Endothelial cell of umbilical vein (primary cell): ENCODE measurements around the gene SMARCC1.

ENCODE experiments used
- EZH2 ChIP-seq: IDR thresholded peaks from 2 replicates; pipeline ENCODE4 v1.6.1; 2012; ENCODE audit warnings: borderline replicate concordance, low read depth, mild to moderate bottlenecking, moderate library complexity, low read length, inconsistent platforms; ENCODE audit not compliant: severe bottlenecking
- TF ChIP-seq, protein P1 (sequence below), 2 donors: IDR thresholded peaks; 1 replicate in 1 of 2; 2 replicates in 1 of 2; pipeline ENCODE4 v1.5.1; 2011; ENCODE audit warnings: low read length in 2 of 2, mild to moderate bottlenecking in 2 of 2, moderate library complexity in 2 of 2, control low read depth in 1 of 2, inconsistent platforms in 1 of 2, low read depth in 1 of 2; ENCODE audit not compliant: insufficient read depth in 1 of 2; ENCODE audit errors: extremely low read depth in 1 of 2

DNA sequence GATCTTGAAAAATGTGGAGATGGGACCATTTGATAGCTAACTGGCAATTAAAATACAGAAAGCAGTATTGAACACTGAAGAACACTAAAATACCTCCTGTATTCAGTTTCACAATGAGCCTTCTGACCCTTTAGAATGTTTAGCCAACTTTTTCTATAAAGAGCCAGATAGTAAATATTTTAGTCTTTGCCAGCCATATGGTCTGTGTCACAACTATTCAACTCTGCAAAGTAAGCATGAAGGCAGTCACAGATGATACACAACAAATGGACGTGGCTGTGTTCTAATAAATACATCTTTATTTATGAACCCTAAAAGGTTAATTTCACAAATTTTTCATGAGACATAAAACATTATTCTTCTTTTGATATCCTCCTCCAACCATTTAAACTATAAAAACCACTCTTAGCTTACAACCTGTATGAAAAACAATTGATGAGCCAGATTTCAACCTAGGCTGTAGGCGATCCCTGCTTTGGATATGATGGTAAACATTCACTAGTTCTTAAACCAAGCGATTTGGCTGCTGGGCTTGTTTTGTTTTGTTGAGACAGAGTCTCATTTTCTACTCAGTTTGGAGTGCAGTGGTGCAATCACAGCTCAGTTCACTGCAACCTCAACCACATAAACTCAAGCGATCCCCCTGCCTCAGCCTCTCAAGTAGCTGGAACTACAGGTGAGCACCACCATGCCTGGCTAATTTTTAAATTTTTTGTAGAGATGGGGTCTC, 189.5 kb downstream of the SMARCC1 start:
- TF ChIP-seq EZH2, result no peak
- TF ChIP-seq, protein P1, sequence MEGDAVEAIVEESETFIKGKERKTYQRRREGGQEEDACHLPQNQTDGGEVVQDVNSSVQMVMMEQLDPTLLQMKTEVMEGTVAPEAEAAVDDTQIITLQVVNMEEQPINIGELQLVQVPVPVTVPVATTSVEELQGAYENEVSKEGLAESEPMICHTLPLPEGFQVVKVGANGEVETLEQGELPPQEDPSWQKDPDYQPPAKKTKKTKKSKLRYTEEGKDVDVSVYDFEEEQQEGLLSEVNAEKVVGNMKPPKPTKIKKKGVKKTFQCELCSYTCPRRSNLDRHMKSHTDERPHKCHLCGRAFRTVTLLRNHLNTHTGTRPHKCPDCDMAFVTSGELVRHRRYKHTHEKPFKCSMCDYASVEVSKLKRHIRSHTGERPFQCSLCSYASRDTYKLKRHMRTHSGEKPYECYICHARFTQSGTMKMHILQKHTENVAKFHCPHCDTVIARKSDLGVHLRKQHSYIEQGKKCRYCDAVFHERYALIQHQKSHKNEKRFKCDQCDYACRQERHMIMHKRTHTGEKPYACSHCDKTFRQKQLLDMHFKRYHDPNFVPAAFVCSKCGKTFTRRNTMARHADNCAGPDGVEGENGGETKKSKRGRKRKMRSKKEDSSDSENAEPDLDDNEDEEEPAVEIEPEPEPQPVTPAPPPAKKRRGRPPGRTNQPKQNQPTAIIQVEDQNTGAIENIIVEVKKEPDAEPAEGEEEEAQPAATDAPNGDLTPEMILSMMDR (IDR thresholded peaks at IDR 0.05; ENCODE audit: extremely low read depth in 1 of 2, insufficient read depth in 1 of 2, low read depth in 1 of 2, low read length in 2 of 2), result no peak
